ENCODE measurements around the gene SFXN3.

SFXN3 gene

GRCh38 chr10:101015582-101015973 lies 15.5 kb upstream of the SFXN3 start:
- Mint-ChIP-seq H3K4me3 (no peak overlapping the region), H3K36me3 (ENCODE audit: insufficient read depth) (peaks cover 6% of the 10 kb centered on the region), H3K4me1 (ENCODE audit: low read depth in 2 of 2) (peaks cover 22 to 25% of the 10 kb centered on the region in 2 donors), H3K27ac (no peak overlapping the region), H3K27me3 (peaks cover 47 to 63% of the 10 kb centered on the region in 2 donors), H3K9me3 (no peaks in the 10 kb centered on the region)
- no peak for DNase-seq
- ATAC-seq (replicated peaks) = no peak

- Mint-ChIP-seq H3K36me3 (ENCODE audit: insufficient read depth) (peaks cover 6% of the 10 kb centered on the region), H3K27me3 (peaks cover 57 to 70% of the 10 kb centered on the region in 2 donors), H3K9me3 (no peaks in the 10 kb centered on the region), H3K4me1 (ENCODE audit: low read depth in 2 of 2) (peaks cover 22 to 25% of the 10 kb centered on the region in 2 donors), H3K4me3 (no peak overlapping the region), H3K27ac (no peak overlapping the region)
- ATAC-seq (replicated peaks) = no peak
- DNase-seq = no peak
These were observed 14.2 kb upstream of the SFXN3 start for GRCh38 chr10:101016814-101017213.

- ATAC-seq (replicated peaks) (no peak), DNase-seq (no peak)
- H3K4me3 Mint-ChIP-seq = no peak overlapping the region
- H3K9me3 Mint-ChIP-seq = no peaks in the 10 kb centered on the region
- peaks cover 58 to 73% of the 10 kb centered on the region in 2 donors for H3K27me3 Mint-ChIP-seq
- H3K36me3 Mint-ChIP-seq (ENCODE audit: insufficient read depth) = peaks cover 9% of the 10 kb centered on the region
- H3K4me1 Mint-ChIP-seq (ENCODE audit: low read depth in 2 of 2) = peaks cover 17 to 20% of the 10 kb centered on the region in 2 donors
- H3K27ac Mint-ChIP-seq = no peak overlapping the region
These were observed 12.9 kb upstream of the SFXN3 start for GRCh38 chr10:101018118-101018599.

- ATAC-seq (replicated peaks) = peak; percentile 81
- H3K9me3 Mint-ChIP-seq = no peaks in the 10 kb centered on the region
- peaks cover 13 to 16% of the 10 kb centered on the region in 2 donors for H3K4me1 Mint-ChIP-seq (ENCODE audit: low read depth in 2 of 2)
- H3K36me3 Mint-ChIP-seq (ENCODE audit: insufficient read depth) = peaks cover 7% of the 10 kb centered on the region
- no peak overlapping the region for H3K4me3 Mint-ChIP-seq
- H3K27ac Mint-ChIP-seq = no peak overlapping the region
- DNase-seq = peak; percentile 68 to 71 (median 68)
- peaks cover 58 to 69% of the 10 kb centered on the region in 2 donors for H3K27me3 Mint-ChIP-seq
These were observed 12.2 kb upstream of the SFXN3 start for GRCh38 chr10:101018600-101019439.

GRCh38 chr10:101019440-101019703 lies 11.7 kb upstream of the SFXN3 start:
- peak overlapping the region in 1 of 2 donors; percentile 17 for H3K4me3 Mint-ChIP-seq
- H3K4me1 Mint-ChIP-seq (ENCODE audit: low read depth in 2 of 2) = peaks cover 8 to 11% of the 10 kb centered on the region in 2 donors
- H3K27me3 Mint-ChIP-seq = peaks cover 58 to 69% of the 10 kb centered on the region in 2 donors
- ATAC-seq (replicated peaks) (no peak), DNase-seq (no peak)
- H3K36me3 Mint-ChIP-seq (ENCODE audit: insufficient read depth) = peaks cover 5% of the 10 kb centered on the region
- no peak overlapping the region for H3K27ac Mint-ChIP-seq
- no peaks in the 10 kb centered on the region for H3K9me3 Mint-ChIP-seq

GRCh38 chr10:101020427-101021075 lies 10.5 kb upstream of the SFXN3 start:
- no peak overlapping the region for H3K27ac Mint-ChIP-seq
- DNase-seq (no peak), ATAC-seq (replicated peaks) (no peak)
- peaks cover 7% of the 10 kb centered on the region for H3K36me3 Mint-ChIP-seq (ENCODE audit: insufficient read depth)
- H3K27me3 Mint-ChIP-seq = peaks cover 50 to 58% of the 10 kb centered on the region in 2 donors
- peaks cover 6 to 7% of the 10 kb centered on the region in 2 donors for H3K4me1 Mint-ChIP-seq (ENCODE audit: low read depth in 2 of 2)
- H3K9me3 Mint-ChIP-seq = no peaks in the 10 kb centered on the region
- no peak overlapping the region for H3K4me3 Mint-ChIP-seq

- H3K27me3 Mint-ChIP-seq = peaks cover 44 to 51% of the 10 kb centered on the region in 2 donors
- DNase-seq = no peak
- H3K4me1 Mint-ChIP-seq (ENCODE audit: low read depth in 2 of 2) = peaks cover 6 to 7% of the 10 kb centered on the region in 2 donors
- no peak overlapping the region for H3K27ac Mint-ChIP-seq
- H3K4me3 Mint-ChIP-seq = no peak overlapping the region
- no peak for ATAC-seq (replicated peaks)
- no peaks in the 10 kb centered on the region for H3K9me3 Mint-ChIP-seq
- peaks cover 7% of the 10 kb centered on the region for H3K36me3 Mint-ChIP-seq (ENCODE audit: insufficient read depth)
These were observed 9.8 kb upstream of the SFXN3 start for GRCh38 chr10:101021239-101021638.

GRCh38 chr10:101021692-101022251 lies 9.3 kb upstream of the SFXN3 start:
- Mint-ChIP-seq H3K4me3 (no peak overlapping the region), H3K27ac (no peak overlapping the region), H3K4me1 (ENCODE audit: low read depth in 2 of 2) (peaks cover 6 to 7% of the 10 kb centered on the region in 2 donors), H3K27me3 (peaks cover 39 to 46% of the 10 kb centered on the region in 2 donors), H3K9me3 (no peaks in the 10 kb centered on the region), H3K36me3 (ENCODE audit: insufficient read depth) (peaks cover 7% of the 10 kb centered on the region)
- ATAC-seq (replicated peaks) = no peak
- no peak for DNase-seq

GRCh38 chr10:101022967-101023705 lies 7.9 kb upstream of the SFXN3 start:
- Mint-ChIP-seq H3K4me3 (no peak overlapping the region), H3K4me1 (ENCODE audit: low read depth in 2 of 2) (peaks cover 6 to 7% of the 10 kb centered on the region in 2 donors), H3K27me3 (peaks cover 25 to 33% of the 10 kb centered on the region in 2 donors), H3K27ac (no peak overlapping the region), H3K9me3 (no peaks in the 10 kb centered on the region), H3K36me3 (ENCODE audit: insufficient read depth) (peaks cover 7% of the 10 kb centered on the region)
- ATAC-seq (replicated peaks) = no peak
- DNase-seq = no peak

- peaks cover 8 to 10% of the 10 kb centered on the region in 2 donors for H3K4me1 Mint-ChIP-seq (ENCODE audit: low read depth in 2 of 2)
- no peaks in the 10 kb centered on the region for H3K9me3 Mint-ChIP-seq
- DNase-seq (no peak), ATAC-seq (replicated peaks) (no peak)
- H3K4me3 Mint-ChIP-seq = no peak overlapping the region
- peaks cover 0 to 14% of the 10 kb centered on the region in 2 donors for H3K27me3 Mint-ChIP-seq
- no peak overlapping the region for H3K27ac Mint-ChIP-seq
- peaks cover 14% of the 10 kb centered on the region for H3K36me3 Mint-ChIP-seq (ENCODE audit: insufficient read depth)
These were observed 3.8 kb upstream of the SFXN3 start for GRCh38 chr10:101027106-101027720.

GRCh38 chr10:101028446-101029337 lies 2.3 kb upstream of the SFXN3 start:
- DNase-seq = no peak
- no peaks in the 10 kb centered on the region for H3K9me3 Mint-ChIP-seq
- H3K27ac Mint-ChIP-seq = no peak overlapping the region
- H3K36me3 Mint-ChIP-seq (ENCODE audit: insufficient read depth) = peaks cover 14% of the 10 kb centered on the region
- H3K4me3 Mint-ChIP-seq = no peak overlapping the region
- peaks cover 20 to 22% of the 10 kb centered on the region in 2 donors for H3K4me1 Mint-ChIP-seq (ENCODE audit: low read depth in 2 of 2)
- no peak for ATAC-seq (replicated peaks)
- peaks cover 0 to 11% of the 10 kb centered on the region in 2 donors for H3K27me3 Mint-ChIP-seq
